HT1080 (cell line): ENCODE measurements around the gene KLHL12. TPM values are rescaled to one million over a fixed set of nuclear protein-coding genes. Genes with fewer than 3 reads are reported as not detected.
"Not testable (repeated sequence)": the region's sequence is repeated elsewhere in the genome, so short reads cannot be mapped to it uniquely, and the experiment has no call there.

Source experiments
- DNase-seq: peaks from one replicate; pipeline ENCODE4 v3.0.0-alpha.2; 2015; ENCODE audit warnings: low read depth
- total RNA-seq: library from RNA; depleted of rRNA; stranded (reverse); fragments of >200 nt; shearing (Covaris generic); gene quantifications from 2 replicates; pipeline ENCODE4 v1.2.3, GENCODE V29; 2014

Gene KLHL12
- total RNA-seq, 1 experiment from 2014 or later, result 17.7 TPM

DNA sequence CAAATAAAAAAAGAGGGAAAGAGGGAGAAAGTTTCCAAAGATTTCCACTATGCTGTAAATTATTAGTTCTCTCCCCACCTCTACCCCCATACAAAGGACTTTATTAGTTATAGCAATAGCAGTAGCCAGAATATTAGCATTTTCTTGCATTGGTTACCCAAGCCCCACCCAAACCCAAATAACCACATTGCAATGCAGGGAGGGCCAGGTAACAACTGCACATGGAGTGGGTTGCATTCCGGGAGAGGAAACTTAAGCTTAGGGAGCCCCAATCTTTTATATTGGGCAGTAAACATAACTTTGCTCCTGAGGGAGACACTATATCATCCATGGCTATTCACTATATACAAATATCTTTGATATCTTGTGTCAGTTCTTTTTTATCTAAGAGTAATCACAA, 25.1 kb upstream of the KLHL12 start:
- no peak for DNase-seq

DNA sequence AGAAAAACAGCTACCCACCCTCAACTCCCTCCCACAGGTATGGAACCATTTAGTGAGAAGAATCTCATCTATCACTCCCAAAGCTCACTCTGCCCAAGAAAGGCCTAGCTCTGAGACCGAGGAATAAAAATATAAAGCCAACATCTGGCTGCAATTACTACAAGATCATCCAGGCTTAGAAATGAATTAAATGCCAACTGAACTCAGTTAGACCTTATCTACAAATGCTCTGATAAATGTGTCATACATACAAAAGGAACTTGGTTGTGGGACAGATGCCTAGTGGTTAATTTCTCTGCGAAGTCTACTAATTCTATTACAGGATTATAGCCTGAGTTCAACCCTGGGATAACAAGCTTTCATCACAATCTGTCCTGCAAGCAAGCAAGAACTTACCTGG, 24.4 kb upstream of the KLHL12 start:
- no peak for DNase-seq

DNA sequence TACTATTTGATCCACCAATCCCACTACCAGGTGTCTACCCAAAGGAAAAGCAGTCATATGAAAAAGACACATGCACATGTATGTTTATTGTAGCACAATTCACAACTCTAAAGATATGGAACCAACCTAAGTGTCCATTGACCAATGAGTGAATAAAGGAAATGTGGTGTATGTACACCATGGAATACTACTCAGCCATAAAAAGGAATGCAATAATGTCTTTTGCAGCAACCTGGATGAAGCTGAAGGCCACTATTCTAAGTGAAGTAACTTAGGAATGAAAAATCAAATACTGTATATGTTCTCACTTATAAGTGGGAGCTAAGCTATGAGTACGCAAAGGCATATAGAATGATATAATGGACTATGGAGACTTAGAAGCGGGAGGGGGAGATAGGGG, 18.4 kb upstream of the KLHL12 start:
- no peak for DNase-seq

DNA sequence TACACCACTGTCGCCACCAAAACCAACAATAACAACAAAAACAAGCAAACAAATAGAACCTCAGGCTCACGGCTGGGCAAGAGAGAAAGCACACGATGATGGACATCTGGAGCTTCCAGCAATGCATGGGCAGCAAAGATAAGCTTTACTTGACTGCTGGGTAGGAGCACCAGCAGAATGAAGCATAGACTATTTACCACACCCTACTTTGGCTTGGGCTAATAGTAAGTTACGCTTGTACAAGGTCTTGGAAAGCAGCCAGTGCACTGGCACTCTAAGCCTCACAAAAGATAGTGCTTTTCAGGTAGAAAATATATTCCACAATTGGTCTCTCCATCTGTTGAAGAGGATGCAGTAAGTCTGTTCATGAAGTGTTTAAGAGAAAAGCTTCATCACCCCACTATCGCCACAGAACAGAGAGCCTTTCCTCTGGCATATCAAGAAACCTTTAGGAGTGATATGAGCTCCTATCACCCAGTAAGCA, 17.4 kb upstream of the KLHL12 start:
- no peak for DNase-seq

DNA sequence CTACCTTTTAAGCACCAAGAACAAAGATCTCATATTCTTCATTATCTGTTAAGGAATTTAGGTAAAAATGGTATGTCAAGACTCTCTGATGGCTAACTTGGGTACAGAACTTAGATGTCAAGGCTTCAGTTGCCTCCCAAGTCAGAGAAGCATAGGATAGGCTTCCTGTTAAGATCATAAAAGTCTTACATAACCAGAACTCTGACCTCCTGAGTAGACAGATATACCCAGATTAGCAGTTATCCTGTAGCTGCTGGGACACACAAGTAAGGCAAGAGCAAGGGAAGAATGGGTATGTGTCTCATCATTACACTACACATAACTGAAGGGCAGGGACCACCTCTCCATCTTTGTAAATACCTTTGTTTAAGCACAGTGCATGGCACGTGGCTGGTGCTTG, 15.4 kb upstream of the KLHL12 start:
- DNase-seq, result no peak

DNA sequence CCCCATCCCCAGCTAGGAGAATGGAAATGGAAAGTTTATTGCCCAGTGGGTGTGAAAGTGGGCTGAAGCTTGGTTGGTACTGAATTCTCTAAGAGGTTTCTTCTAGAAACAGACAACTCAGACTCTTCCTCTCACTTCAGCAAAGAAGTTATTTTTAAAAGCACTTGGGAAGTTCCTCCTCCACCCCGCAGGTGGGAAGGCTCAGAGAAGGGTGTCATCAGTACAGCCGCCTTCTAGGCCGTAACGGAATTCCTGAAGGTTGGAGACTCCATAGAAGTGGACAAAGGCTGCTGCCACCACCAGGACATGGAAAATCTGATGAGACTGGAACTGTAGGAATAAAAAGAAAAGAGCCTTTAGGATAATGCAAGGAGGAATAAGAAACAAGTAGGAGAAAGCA, 14.3 kb upstream of the KLHL12 start:
- DNase-seq, result no peak

DNA sequence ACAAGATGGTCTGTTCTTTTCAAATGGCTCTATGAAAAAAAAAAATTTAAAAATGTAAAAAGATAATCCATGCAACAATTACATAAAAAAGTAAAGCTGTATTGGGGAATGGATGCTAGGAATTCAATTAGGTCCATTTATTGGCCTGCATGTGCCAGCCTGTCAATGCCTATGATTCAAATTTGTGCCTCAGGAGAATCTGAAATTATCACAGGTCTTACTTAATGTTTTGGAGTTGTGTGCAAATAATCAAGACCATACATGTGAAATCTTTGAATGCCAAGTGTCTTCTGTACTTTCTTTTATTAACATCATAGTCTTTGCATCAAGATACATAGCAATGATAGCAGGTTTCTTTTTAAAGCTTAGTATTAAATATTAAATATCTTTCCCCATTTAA, 13.5 kb upstream of the KLHL12 start:
- no peak for DNase-seq

DNA sequence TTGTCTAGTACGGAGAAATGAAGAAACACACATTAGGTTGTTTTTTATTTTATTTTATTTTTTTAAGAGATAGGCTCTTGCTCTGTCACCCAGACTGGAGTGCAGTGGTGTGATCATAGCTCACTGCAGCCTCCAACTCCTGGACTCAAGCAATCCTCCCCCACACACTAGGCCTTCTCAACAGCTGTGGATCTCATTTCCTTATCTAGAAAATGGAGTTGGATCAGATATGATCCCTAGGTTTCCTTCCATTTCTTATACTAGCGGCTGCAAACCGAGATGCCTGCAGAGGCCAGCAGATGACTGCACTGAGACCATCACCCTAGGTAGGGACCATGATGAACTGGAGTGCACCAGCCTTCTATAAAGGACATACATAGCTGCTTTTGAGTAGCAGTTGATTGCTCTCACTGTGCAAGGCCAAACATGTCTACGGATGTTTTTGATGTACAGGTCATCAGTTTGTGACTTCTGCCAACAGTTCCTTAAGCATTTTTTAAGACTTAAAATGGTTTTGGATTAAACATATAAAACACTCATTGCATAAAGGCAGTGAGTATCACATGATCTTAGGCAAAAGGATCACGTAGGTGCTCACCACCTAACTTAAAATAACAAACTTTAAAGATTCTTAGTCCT, 11.4 kb upstream of the KLHL12 start:
- no peak for DNase-seq

DNA sequence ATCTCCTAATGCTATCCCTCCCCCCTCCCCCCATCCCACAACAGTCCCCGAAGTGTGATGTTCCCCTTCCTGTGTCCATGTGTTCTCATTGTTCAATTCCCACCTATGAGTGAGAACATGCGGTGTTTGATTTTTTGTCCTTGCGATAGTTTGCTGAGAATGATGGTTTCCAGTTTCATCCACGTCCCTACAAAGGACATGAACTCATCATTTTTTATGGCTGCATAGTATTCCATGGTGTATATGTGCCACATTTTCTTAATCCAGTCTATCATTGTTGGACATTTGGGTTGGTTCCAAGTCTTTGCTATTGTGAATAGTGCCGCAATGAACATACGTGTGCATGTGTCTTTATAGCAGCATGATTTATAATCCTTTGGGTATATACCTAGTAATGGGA, 9.4 kb upstream of the KLHL12 start:
- DNase-seq, result not testable (repeated sequence)

DNA sequence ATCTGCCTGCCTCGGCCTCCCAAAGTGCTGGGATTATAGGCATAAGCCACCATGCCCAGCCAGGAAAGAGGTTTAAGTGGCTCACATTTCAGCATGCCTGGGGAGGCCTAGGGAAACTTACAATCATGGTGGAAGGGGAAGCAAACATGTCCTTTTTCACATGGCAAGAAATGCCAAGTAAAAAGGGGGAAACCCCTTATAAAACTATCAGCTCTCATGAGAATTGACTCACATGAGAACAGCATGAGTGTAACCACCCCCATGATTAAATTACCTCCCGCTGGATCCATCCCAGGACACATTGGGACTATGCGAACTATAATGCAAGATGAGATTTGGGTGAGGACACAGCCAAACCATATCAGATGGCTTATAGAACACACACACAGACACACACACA, 8.8 kb upstream of the KLHL12 start:
- no peak for DNase-seq

DNA sequence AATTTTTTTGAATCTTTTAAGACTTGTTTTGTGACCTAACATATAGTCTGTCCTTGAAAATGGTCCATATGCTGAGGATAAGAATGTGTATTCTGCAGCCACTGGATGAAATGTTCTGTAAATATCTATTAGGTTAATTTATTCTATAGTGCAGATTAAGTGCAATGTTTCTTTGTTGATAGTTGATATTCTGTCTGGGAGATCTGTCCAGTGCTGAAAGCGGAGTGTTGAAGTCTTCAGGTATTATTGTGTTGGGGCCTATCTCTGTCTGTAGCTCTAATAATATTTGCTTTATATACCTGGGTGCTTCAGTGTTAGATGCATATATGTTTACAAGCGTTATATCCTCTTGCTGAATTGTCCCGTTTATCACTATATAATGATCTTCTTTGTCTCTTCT, 7.7 kb upstream of the KLHL12 start:
- DNase-seq, result no peak

DNA sequence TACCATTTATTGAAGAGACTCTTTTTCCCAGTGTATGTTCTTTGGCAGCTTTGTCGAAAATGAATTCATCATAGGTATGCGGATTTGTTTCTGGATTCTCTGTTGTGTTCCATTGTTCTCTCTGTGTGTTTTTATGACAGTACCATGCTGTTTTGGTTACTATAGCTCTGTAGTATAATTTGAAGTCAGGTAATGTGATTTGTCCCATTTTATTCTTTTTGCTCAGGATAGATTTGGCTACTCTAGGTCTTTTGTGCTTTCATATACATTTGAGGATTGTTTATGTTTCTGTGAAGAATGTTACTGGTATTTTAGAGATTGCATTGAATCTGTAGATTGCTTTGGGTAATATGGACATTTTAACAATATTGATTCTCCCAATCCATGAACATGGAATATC, 5.4 kb upstream of the KLHL12 start:
- no peak for DNase-seq

DNA sequence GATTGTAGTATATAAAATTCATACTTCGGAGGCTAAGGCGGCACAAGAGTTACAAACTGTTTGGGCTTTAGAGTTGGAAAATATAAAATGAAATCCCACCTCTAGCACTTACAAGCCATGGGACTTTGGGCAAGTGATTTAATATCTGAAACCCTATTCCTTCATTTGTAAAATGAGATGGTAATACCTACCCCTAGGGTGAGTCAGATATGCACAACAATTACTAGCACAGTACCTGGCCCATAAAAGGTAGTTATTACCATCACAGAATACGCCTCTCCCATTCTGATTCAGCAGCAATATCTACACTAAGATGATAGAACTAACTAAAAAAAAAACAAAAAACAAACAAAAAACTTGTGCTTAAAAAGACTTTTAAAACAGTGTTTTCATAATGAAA, 3.5 kb downstream of the KLHL12 start:
- DNase-seq, result no peak

DNA sequence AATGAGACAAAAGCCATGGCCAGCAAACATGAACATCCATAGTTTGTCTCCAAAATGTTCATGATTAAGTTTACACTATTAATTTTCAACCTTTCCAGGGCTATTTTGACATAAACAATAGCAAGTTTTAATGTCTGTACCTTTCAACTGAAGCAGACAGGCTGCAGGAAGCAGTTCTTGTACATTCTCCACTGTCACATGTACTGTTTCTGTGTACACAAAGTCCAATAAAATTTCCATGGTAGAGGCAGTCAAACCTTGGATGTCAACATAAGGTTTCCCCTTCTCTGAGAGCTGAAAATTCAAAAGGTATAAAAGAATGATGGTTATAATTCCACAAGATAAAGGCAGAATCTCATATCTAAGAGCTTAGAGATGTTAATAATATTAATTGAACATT, 7.4 kb downstream of the KLHL12 start:
- DNase-seq, result no peak

DNA sequence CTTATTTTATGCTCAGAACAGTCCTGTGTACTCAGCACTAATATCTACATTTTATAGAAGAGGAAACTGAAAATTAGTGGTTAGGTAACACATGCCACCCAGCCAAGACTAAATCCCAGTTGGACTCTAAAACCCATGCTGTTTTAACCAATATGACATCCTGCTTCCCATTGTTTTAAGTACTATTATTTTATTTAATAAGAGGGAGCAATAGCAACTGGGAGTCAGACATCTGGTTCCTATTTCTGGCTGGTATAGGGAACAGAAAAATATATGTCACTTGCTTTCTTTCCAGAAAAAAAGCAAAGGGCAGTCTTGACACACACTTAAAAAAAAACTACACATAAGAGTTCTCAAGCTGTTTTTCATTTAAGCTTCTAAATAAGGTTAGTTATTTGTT, 11.9 kb downstream of the KLHL12 start:
- no peak for DNase-seq

DNA sequence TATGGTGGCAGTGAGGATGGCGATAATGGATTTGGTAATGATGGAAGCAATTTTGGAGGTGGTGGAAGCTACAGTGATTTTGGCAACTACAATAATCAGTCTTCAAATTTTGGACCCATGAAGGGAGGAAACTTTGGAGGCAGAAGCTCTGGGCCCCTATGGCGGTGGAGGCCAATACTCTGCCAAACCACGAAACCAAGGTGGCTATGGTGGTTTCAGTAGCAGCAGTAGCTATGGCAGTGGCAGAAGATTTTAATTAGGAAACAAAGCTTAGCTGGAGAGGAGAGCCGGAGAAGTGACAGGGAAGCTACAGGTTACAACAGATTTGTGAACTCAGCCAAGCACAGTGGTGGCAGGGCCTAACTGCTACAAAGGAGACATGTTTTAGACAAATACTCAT, 14.6 kb downstream of the KLHL12 start:
- not testable (repeated sequence) for DNase-seq

DNA sequence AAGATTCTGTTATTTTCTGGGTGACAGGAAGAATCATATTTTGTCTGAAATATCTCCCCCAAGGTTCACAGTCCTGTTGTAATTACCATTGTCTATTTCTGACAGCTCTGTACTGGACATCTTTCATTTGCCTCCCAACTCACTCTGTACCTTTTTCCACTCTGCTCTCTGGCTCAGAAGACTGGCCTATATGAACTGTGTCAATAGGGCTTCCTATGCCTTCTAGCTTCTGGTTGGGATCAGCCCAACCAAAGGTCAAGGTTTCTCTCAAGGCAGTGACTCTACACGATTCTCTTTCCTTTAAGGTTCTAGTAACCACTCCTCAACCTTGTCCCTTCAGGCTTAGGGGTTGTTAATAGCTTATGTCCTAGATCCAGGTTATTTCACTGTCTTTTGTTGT, 17.5 kb downstream of the KLHL12 start:
- DNase-seq, result no peak

DNA sequence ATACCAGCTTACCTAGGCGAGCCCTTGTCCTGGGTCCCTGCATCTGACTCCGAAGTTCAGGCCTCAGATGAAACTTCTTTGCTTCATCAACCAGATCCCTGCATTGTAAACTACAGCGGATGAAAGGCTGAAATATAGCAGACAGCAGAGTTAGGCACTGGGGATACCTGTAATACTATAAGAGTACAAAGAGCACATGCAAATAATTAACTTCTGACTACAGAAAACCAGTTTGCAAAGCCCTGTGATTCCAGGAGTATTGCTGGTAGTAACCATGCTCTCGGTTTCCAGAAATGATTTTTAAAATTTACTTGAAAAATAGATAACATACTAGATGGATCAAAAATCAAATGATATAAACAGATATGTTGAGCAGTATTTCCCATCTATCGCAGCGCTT, 18.0 kb downstream of the KLHL12 start:
- no peak for DNase-seq

DNA sequence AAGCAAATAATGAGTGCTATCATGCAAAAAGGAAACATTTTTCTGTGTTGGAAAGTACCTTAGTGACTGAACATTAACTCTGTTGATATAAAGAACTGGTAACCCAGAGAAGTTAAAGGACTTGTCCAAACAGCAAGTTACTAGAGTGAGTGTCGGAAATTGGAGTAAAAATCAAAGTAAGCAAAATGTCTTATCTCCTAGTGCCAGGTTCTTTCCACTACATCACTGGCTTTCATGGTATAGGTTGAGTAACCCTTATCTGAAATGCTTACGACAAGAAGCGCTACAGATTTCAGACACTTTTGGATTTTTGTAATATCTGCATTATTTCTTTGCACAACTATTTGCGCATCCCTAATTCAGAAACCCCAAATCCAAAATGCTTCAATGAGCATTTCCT, 21.7 kb downstream of the KLHL12 start:
- no peak for DNase-seq

DNA sequence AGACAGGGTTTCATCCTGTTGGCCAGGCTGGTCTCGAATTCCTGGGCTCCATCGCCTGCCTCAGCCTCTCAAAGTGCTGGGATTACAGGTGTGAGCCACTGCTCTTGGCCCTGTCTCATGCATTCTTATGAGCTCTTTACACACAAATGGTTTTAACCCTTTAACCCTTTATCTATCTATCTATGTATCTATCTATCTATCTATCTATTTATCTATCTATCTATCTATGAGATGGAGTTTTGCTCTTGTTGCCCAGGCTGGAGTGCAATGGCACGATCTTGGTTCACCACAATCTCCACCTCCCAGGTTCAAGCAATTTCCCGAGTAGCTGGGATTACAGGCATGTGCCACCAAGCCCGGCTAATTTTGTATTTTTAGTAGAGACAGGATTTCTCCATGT, 23.2 kb downstream of the KLHL12 start:
- DNase-seq, result not testable (repeated sequence)

DNA sequence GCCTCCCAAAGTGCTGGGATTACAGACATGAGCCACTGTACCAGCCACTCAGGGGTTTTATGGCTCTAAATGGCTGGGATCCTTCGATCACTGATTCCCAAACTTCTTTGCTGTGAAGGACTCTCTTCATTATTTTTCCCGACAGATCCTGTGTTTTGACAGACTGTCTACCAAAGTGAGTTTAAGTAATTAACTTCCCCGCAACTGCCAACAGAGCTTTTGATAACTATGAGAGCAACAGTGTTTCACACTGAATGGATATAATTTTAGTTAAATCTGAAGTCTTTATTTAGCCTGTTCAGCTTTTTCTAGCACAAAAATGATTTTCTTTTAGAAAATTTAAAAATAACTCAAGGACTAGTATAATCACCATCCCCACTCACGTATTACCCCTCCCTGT, 25.5 kb downstream of the KLHL12 start:
- no peak for DNase-seq

DNA sequence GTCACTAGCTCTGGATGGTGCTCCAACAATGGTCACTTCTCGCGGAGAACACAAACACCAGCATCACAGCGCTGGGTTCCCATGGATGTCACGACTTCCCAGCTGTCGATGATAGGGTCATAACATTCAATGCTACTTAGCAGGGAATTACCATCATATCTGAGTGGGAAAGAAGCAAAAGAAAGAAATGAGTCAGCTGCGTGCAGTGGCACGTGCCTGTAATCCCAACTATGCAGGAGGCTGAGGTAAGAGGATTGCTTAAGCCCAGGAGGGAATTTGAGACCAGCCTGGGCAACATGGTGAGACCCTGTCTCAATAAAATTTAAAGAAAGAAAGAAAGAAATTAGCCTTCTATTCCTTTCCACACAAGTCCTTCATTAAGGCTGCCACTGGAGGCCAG, 34.5 kb downstream of the KLHL12 start:
- DNase-seq, result no peak

DNA sequence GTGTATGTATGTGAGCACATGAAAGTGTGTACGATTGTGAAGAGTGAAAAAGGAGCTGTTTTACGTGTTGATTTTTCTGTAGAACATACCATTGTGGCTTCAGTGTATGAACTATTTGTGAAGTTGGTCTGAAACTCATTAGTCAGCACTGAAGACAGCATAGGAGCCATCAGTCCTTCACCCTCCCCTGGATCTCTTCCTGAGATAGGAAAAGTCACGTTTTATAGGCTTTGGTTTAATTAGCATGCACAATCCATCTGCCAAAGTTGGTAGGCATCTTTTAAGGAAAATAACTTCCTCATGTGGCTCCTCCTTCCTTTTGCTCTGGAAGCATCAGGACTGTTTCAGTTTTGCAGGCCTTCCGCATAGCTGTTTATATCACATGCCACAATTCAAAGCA, 36.6 kb downstream of the KLHL12 start:
- DNase-seq, result no peak
